DND-41 (cell line): ENCODE results near the gene NINL.

Experiments used
- CTCF ChIP-seq: IDR thresholded peaks from 2 replicates; pipeline ENCODE4 v1.5.1; 2012; ENCODE audit warnings: borderline replicate concordance, low read length, moderate library complexity, mild to moderate bottlenecking; ENCODE audit not compliant: poor library complexity, severe bottlenecking; ENCODE audit errors: extremely low read depth
- EZH2 ChIP-seq: IDR thresholded peaks from 3 replicates; pipeline ENCODE4 v1.6.1; 2012; ENCODE audit warnings: borderline replicate concordance, low read depth, mild to moderate bottlenecking, moderate library complexity, low read length, inconsistent platforms; ENCODE audit not compliant: severe bottlenecking

GRCh38 chr20:25584905-25585704 lies at the start of gene NINL:
- TF ChIP-seq CTCF (no peak), EZH2 (no peak)
